GM23338 (cell line): ENCODE measurements around the gene PPAN. TPM values are rescaled to one million over a fixed set of nuclear protein-coding genes. Genes with fewer than 3 reads are reported as not detected.

Experiments used
- ATAC-seq: fragments of 200-7000 bp; cut with Tn5 transposase; 3 replicates; pipeline ENCODE4 v1.9.1; 2020
- DNase-seq: peaks from one replicate; pipeline ENCODE4 v3.0.0-alpha.2; 2015; ENCODE audit warnings: low spot score
- H2AFZ ChIP-seq: fragments of 200-600 bp; sonication (generic); 2 replicates; pipeline ENCODE4 v1.8.0; 2016; ENCODE audit warnings: antibody characterized with exemption, mild to moderate bottlenecking, moderate library complexity
- H3F3A ChIP-seq: fragments of 200-600 bp; sonication (generic); replicated peaks from 2 replicates; pipeline ENCODE4 v1.8.0; 2017; ENCODE audit warnings: antibody characterized with exemption, mixed run types, low read depth
- H3K27ac ChIP-seq: fragments of 200-600 bp; sonication (generic); 2 replicates; pipeline ENCODE4 v1.6.1; 2016; ENCODE audit warnings: low read depth
- H3K27me3 ChIP-seq: fragments of 200-600 bp; sonication (generic); 2 replicates; pipeline ENCODE4 v1.8.0; 2016; ENCODE audit warnings: mild to moderate bottlenecking, mixed run types, moderate library complexity; ENCODE audit not compliant: insufficient read depth
- H3K36me3 ChIP-seq: fragments of 200-600 bp; sonication (generic); 2 replicates; pipeline ENCODE4 v1.8.0; 2016; ENCODE audit warnings: mild to moderate bottlenecking; ENCODE audit not compliant: insufficient read depth
- H3K4me1 ChIP-seq: fragments of 200-600 bp; sonication (generic); 2 replicates; pipeline ENCODE4 v1.8.0; 2016; ENCODE audit warnings: mild to moderate bottlenecking, moderate library complexity; ENCODE audit not compliant: insufficient read depth
- H3K4me2 ChIP-seq: fragments of 200-600 bp; sonication (generic); 2 replicates; pipeline ENCODE4 v1.7.1; 2017; ENCODE audit warnings: mixed run types
- H3K4me3 ChIP-seq: fragments of 200-600 bp; sonication (generic); 2 replicates; pipeline ENCODE4 v1.6.1; 2016; ENCODE audit warnings: mixed run types
- H3K79me2 ChIP-seq: fragments of 200-600 bp; sonication (generic); replicated peaks from 2 replicates; pipeline ENCODE4 v1.8.0; 2017; ENCODE audit warnings: mild to moderate bottlenecking; ENCODE audit not compliant: insufficient read depth
- H3K9me2 ChIP-seq: fragments of 200-600 bp; sonication (generic); 2 replicates; pipeline ENCODE4 v1.8.0; 2017; ENCODE audit not compliant: insufficient read depth
- H4K20me1 ChIP-seq: fragments of 200-600 bp; sonication (generic); replicated peaks from 2 replicates; pipeline ENCODE4 v1.8.0; 2017; ENCODE audit warnings: mild to moderate bottlenecking; ENCODE audit not compliant: insufficient read depth
- H3K27ac Mint-ChIP-seq: 2 replicates; pipeline ENCODE4 v1.8.0; 2020; ENCODE audit warnings: inconsistent platforms, mild to moderate bottlenecking, moderate library complexity, mixed read lengths
- H3K27me3 Mint-ChIP-seq: 3 replicates; pipeline ENCODE4 v1.8.0; 2022; ENCODE audit warnings: low read depth, mild to moderate bottlenecking, moderate library complexity, mixed read lengths, inconsistent platforms; ENCODE audit not compliant: insufficient read depth, poor library complexity
- H3K36me3 Mint-ChIP-seq: 3 replicates; pipeline ENCODE4 v1.8.0; 2021; ENCODE audit warnings: low read depth, mild to moderate bottlenecking, inconsistent platforms, moderate library complexity, mixed read lengths
- H3K4me1 Mint-ChIP-seq: 3 replicates; pipeline ENCODE4 v1.8.0; 2020; ENCODE audit warnings: mild to moderate bottlenecking, inconsistent platforms, mixed read lengths
- H3K4me3 Mint-ChIP-seq: 3 replicates; pipeline ENCODE4 v1.8.0; 2021; ENCODE audit warnings: moderate library complexity, mild to moderate bottlenecking, inconsistent platforms, mixed read lengths
- H3K9me3 Mint-ChIP-seq: 3 replicates; pipeline ENCODE4 v1.8.0; 2020; ENCODE audit warnings: moderate library complexity, mild to moderate bottlenecking, inconsistent platforms, mixed read lengths
- CREB1 ChIP-seq: fragments of 250-450 bp; sonication (Bioruptor Pico); IDR thresholded peaks from 2 replicates; pipeline ENCODE4 v1.5.0; 2020; ENCODE audit warnings: low read depth, mild to moderate bottlenecking, moderate library complexity
- ETS1 ChIP-seq: IDR thresholded peaks from 2 replicates; pipeline ENCODE4 v1.6.1; 2016; ENCODE audit warnings: antibody characterized with exemption
- JUNB ChIP-seq: IDR thresholded peaks from one replicate; pipeline ENCODE4 v1.6.1; 2016; ENCODE audit warnings: antibody characterized with exemption; ENCODE audit not compliant: unreplicated experiment
- REST ChIP-seq: IDR thresholded peaks from one replicate; pipeline ENCODE4 v1.6.1; 2018; ENCODE audit warnings: antibody characterized with exemption; ENCODE audit not compliant: unreplicated experiment
- STAT1 ChIP-seq: IDR thresholded peaks from one replicate; pipeline ENCODE4 v1.6.1; 2016; ENCODE audit warnings: antibody characterized with exemption; ENCODE audit not compliant: unreplicated experiment
- ZNF114 ChIP-seq: fragments of 250-450 bp; sonication (Bioruptor Pico); IDR thresholded peaks from 2 replicates; pipeline ENCODE4 v1.5.0; 2020; ENCODE audit warnings: mild to moderate bottlenecking, moderate library complexity
- ZNF462 ChIP-seq: fragments of 250-450 bp; sonication (Bioruptor Pico); IDR thresholded peaks from 2 replicates; pipeline ENCODE4 v1.5.0; 2020; ENCODE audit warnings: mild to moderate bottlenecking, moderate library complexity
- polyA plus RNA-seq: library from polyadenylated mRNA; unstranded; fragments of >200 nt; fragmentation: Nextera tagmentation; extraction: Ambion mirVana; gene quantifications from 2 replicates; pipeline ENCODE4 v1.2.1, GENCODE V29; 2016
- total RNA-seq: library from RNA; depleted of rRNA; stranded (reverse); fragments of >200 nt; shearing (Covaris generic); gene quantifications from 2 replicates; pipeline ENCODE4 v1.2.3, GENCODE V29; 2014

Gene PPAN
- total and polyA plus RNA-seq, 2 experiments from 2014 or later = 71.8 to 81.9 TPM

- Mint-ChIP-seq H3K4me3 (no peak overlapping the region), H3K9me3 (no peaks in the 10 kb centered on the region; the same call in 2 of the 3 replicates), H3K36me3 (peaks cover 15% of the 10 kb centered on the region), H3K4me1 (no peaks in the 10 kb centered on the region; the same call in 2 of the 3 replicates), H3K27ac (no peak overlapping the region), H3K27me3 (peaks cover 28% of the 10 kb centered on the region)
- Histone ChIP-seq H3K4me2 (no peak overlapping the region), H3K4me1 (no peaks in the 10 kb centered on the region; the same call in 1 of the 2 replicates), H3K9me2 (no peaks in the 10 kb centered on the region), H2AFZ (no peak overlapping the region), H3K36me3 (no peaks in the 10 kb centered on the region), H3K27ac (no peak overlapping the region), H3K79me2 (no peaks in the 10 kb centered on the region), H3K27me3 (peaks cover 29% of the 10 kb centered on the region), H3K4me3 (no peak overlapping the region), H3F3A (peaks cover 5% of the 10 kb centered on the region), H4K20me1 (no peaks in the 10 kb centered on the region; the same call in 1 of the 2 replicates)
- TF ChIP-seq JUNB (no peak), REST (peak; percentile 81)
- peak; percentile 54 for DNase-seq
- ATAC-seq = no peak
Observed at GRCh38 chr19:10093295-10094186, 12.6 kb upstream of the PPAN start.

- no peaks in the 10 kb centered on the region for H3K9me2 ChIP-seq
- ATAC-seq (no peak), DNase-seq (no peak)
- H3F3A ChIP-seq = peaks cover 5% of the 10 kb centered on the region
- Mint-ChIP-seq H3K27me3 (peaks cover 31% of the 10 kb centered on the region), H3K9me3 (no peaks in the 10 kb centered on the region; the same call in 2 of the 3 replicates), H3K36me3 (peaks cover 11% of the 10 kb centered on the region), H3K4me3 (peak overlapping the region; percentile 50; the same call in 2 of the 3 replicates), H3K4me1 (peaks cover 2% of the 10 kb centered on the region; the same call in 2 of the 3 replicates), H3K27ac (no peak overlapping the region)
- H4K20me1 ChIP-seq = no peaks in the 10 kb centered on the region
- peak overlapping the region; percentile 48; the same call in 1 of the 2 replicates for H3K4me3 ChIP-seq
- H3K4me1 ChIP-seq = no peaks in the 10 kb centered on the region; the same call in 1 of the 2 replicates
- H3K4me2 ChIP-seq = peak overlapping the region; percentile 76
- no peaks in the 10 kb centered on the region for H3K36me3 ChIP-seq
- H3K27me3 ChIP-seq = peaks cover 29% of the 10 kb centered on the region
- no peaks in the 10 kb centered on the region for H3K79me2 ChIP-seq
- H2AFZ ChIP-seq = 0 out of 2 replicates have a peak overlapping the region, but pooled peaks have one; percentile 88
- TF ChIP-seq JUNB = no peak
- no peak for TF ChIP-seq CREB1 (CRISPR knock-in tag)
- TF ChIP-seq ETS1 = no peak
- TF ChIP-seq ZNF462 (CRISPR knock-in tag) = no peak
- TF ChIP-seq STAT1 = no peak
- no peak for TF ChIP-seq ZNF114
- no peak overlapping the region for H3K27ac ChIP-seq
Observed at GRCh38 chr19:10095622-10095947, 10.6 kb upstream of the PPAN start.
